ENCODE results near the gene MTERF1. TPM values are rescaled to one million over a fixed set of nuclear protein-coding genes. Genes with fewer than 3 reads are reported as not detected.

Gene MTERF1
- total RNA-seq, 1 experiment from 2014 or later: 10.0 TPM

- H3K9me3 ChIP-seq (ENCODE audit: low read length): no peaks in the 10 kb centered on the region
- no peaks in the 10 kb centered on the region for H3F3A ChIP-seq (ENCODE audit: low read length, unreplicated experiment)
- intact Hi-C loops (cut with micrococcal nuclease): no loop called here
- TF ChIP-seq EZH2 (IDR thresholded peaks at IDR 0.05; ENCODE audit: low read length, unreplicated experiment) (no peak), EZH2phosphoT487 (IDR thresholded peaks at IDR 0.05; ENCODE audit: borderline replicate concordance, low read length) (no peak)
- no peaks in the 10 kb centered on the region for H3K9me2 ChIP-seq (replicated peaks; ENCODE audit: low read length)
- no peaks in the 10 kb centered on the region for H4K20me1 ChIP-seq (ENCODE audit: low read length)
- CTCF ChIA-PET: no interaction called here
- H3K36me3 ChIP-seq (ENCODE audit: low read depth, low read length): no peaks in the 10 kb centered on the region
- H3K27ac ChIP-seq (ENCODE audit: low read length): no peak overlapping the region
- DNase-seq (no peak), ATAC-seq (no peak)
- POLR2A ChIA-PET (ENCODE audit: unreplicated experiment): no interaction called here
- H3K4me2 ChIP-seq (ENCODE audit: low read length): no peak overlapping the region
- no peaks in the 10 kb centered on the region for H3K27me3 ChIP-seq (ENCODE audit: low read length)
- no peaks in the 10 kb centered on the region for H3K79me2 ChIP-seq (ENCODE audit: low read length)
- no peak overlapping the region for H2AFZ ChIP-seq (ENCODE audit: low read length)
- no TSS peak for BruUV-seq (replicated peaks)
- H3K4me3 ChIP-seq (ENCODE audit: low read length): no peak overlapping the region
- peaks cover 8% of the 10 kb centered on the region for H3K4me1 ChIP-seq (ENCODE audit: insufficient read depth, low read length)
- H3K9ac ChIP-seq (ENCODE audit: low read length): no peak overlapping the region
Observed at GRCh38 chr7:91912494-91912893, 32.0 kb upstream of the MTERF1 start.

GRCh38 chr7:91911121-91911520 is 30.6 kb upstream of the MTERF1 start:
- ATAC-seq (no peak), DNase-seq (no peak)
- Histone ChIP-seq H3K36me3 (ENCODE audit: low read depth, low read length) (no peaks in the 10 kb centered on the region), H4K20me1 (ENCODE audit: low read length) (no peaks in the 10 kb centered on the region), H3K9me2 (replicated peaks; ENCODE audit: low read length) (no peaks in the 10 kb centered on the region), H3K4me2 (ENCODE audit: low read length) (no peak overlapping the region), H3K79me2 (ENCODE audit: low read length) (no peaks in the 10 kb centered on the region), H2AFZ (ENCODE audit: low read length) (no peak overlapping the region), H3K27me3 (ENCODE audit: low read length) (no peaks in the 10 kb centered on the region), H3K27ac (ENCODE audit: low read length) (no peak overlapping the region), H3K9me3 (ENCODE audit: low read length) (no peaks in the 10 kb centered on the region), H3K4me3 (ENCODE audit: low read length) (no peak overlapping the region), H3K9ac (ENCODE audit: low read length) (no peak overlapping the region), H3F3A (ENCODE audit: low read length, unreplicated experiment) (no peaks in the 10 kb centered on the region), H3K4me1 (ENCODE audit: insufficient read depth, low read length) (peaks cover 8% of the 10 kb centered on the region)
- no peak for TF ChIP-seq EZH2phosphoT487 (IDR thresholded peaks at IDR 0.05; ENCODE audit: borderline replicate concordance, low read length)
- BruUV-seq (replicated peaks): no TSS peak
- intact Hi-C loops (cut with micrococcal nuclease): no loop called here
- POLR2A ChIA-PET (ENCODE audit: unreplicated experiment): interaction anchor here (0.6 kb wide), 1 partner anchor 8 kb away, joined by 3 read pairs; no protein-coding TSS in a partner anchor
- CTCF ChIA-PET: no interaction called here

GRCh38 chr7:91910171-91910570 is 29.7 kb upstream of the MTERF1 start:
- H2AFZ ChIP-seq (ENCODE audit: low read length): no peak overlapping the region
- DNase-seq (no peak), ATAC-seq (no peak)
- no peaks in the 10 kb centered on the region for H3K27me3 ChIP-seq (ENCODE audit: low read length)
- H3K9ac ChIP-seq (ENCODE audit: low read length): no peak overlapping the region
- no peak overlapping the region for H3K4me2 ChIP-seq (ENCODE audit: low read length)
- CTCF ChIA-PET: no interaction called here
- no peaks in the 10 kb centered on the region for H3K9me2 ChIP-seq (replicated peaks; ENCODE audit: low read length)
- no TSS peak for BruUV-seq (replicated peaks)
- no peaks in the 10 kb centered on the region for H3K79me2 ChIP-seq (ENCODE audit: low read length)
- no peaks in the 10 kb centered on the region for H3K9me3 ChIP-seq (ENCODE audit: low read length)
- no peak for TF ChIP-seq CTCF (conservative IDR thresholded peaks at IDR 0.05; ENCODE audit: low read depth, low read length)
- no peak for TF ChIP-seq EZH2phosphoT487 (IDR thresholded peaks at IDR 0.05; ENCODE audit: borderline replicate concordance, low read length)
- no peak for TF ChIP-seq EZH2 (IDR thresholded peaks at IDR 0.05; ENCODE audit: low read length, unreplicated experiment)
- no peaks in the 10 kb centered on the region for H4K20me1 ChIP-seq (ENCODE audit: low read length)
- POLR2A ChIA-PET (ENCODE audit: unreplicated experiment): no interaction called here
- H3K27ac ChIP-seq (ENCODE audit: low read length): no peak overlapping the region
- intact Hi-C loops (cut with micrococcal nuclease): no loop called here
- no peak overlapping the region for H3K4me3 ChIP-seq (ENCODE audit: low read length)
- no peaks in the 10 kb centered on the region for H3F3A ChIP-seq (ENCODE audit: low read length, unreplicated experiment)
- no peaks in the 10 kb centered on the region for H3K36me3 ChIP-seq (ENCODE audit: low read depth, low read length)
- H3K4me1 ChIP-seq (ENCODE audit: insufficient read depth, low read length): peaks cover 8% of the 10 kb centered on the region

- Histone ChIP-seq H3K36me3 (ENCODE audit: low read depth, low read length) (no peaks in the 10 kb centered on the region), H3F3A (ENCODE audit: low read length, unreplicated experiment) (no peaks in the 10 kb centered on the region), H3K79me2 (ENCODE audit: low read length) (no peaks in the 10 kb centered on the region), H3K27ac (ENCODE audit: low read length) (no peak overlapping the region), H2AFZ (ENCODE audit: low read length) (no peak overlapping the region), H3K9ac (ENCODE audit: low read length) (no peak overlapping the region), H4K20me1 (ENCODE audit: low read length) (no peaks in the 10 kb centered on the region), H3K9me2 (replicated peaks; ENCODE audit: low read length) (no peaks in the 10 kb centered on the region), H3K27me3 (ENCODE audit: low read length) (no peaks in the 10 kb centered on the region), H3K9me3 (ENCODE audit: low read length) (no peaks in the 10 kb centered on the region), H3K4me3 (ENCODE audit: low read length) (no peak overlapping the region), H3K4me1 (ENCODE audit: insufficient read depth, low read length) (peaks cover 16% of the 10 kb centered on the region), H3K4me2 (ENCODE audit: low read length) (no peak overlapping the region)
- BruUV-seq (replicated peaks): no TSS peak
- POLR2A ChIA-PET (ENCODE audit: unreplicated experiment): no interaction called here
- intact Hi-C loops (cut with micrococcal nuclease): loop anchor here (2.0 to 5.0 kb wide), 2 partner anchors 43 to 53 kb away; partner anchors contain the start of gene AKAP9
- ATAC-seq (no peak), DNase-seq (no peak)
- no peak for TF ChIP-seq EZH2 (IDR thresholded peaks at IDR 0.05; ENCODE audit: low read length, unreplicated experiment)
- no peak for TF ChIP-seq EZH2phosphoT487 (IDR thresholded peaks at IDR 0.05; ENCODE audit: borderline replicate concordance, low read length)
- no peak for TF ChIP-seq CTCF (conservative IDR thresholded peaks at IDR 0.05; ENCODE audit: low read depth, low read length)
- CTCF ChIA-PET: no interaction called here
Observed at GRCh38 chr7:91899563-91899962, 19.1 kb upstream of the MTERF1 start.

Data from PC-3 (cell line).